ENCODE measurements around the gene EXOSC3.
"Not testable (repeated sequence)": the region's sequence is repeated elsewhere in the genome, so short reads cannot be mapped to it uniquely, and the experiment has no call there.

The EXOSC3 gene

GRCh38 chr9:37784616-37785483 is at the start of gene EXOSC3:
TSS of gene EXOSC3 (minus strand) at chr9:37785064. CDS start at chr9:37785044, 20 bp downstream.
- peak; percentile 85 for DNase-seq

GRCh38 chr9:37827483-37828165 is 42.8 kb upstream of the EXOSC3 start:
- no peak for DNase-seq

GRCh38 chr9:37825174-37825573 is 40.3 kb upstream of the EXOSC3 start:
- DNase-seq = not testable (repeated sequence)

GRCh38 chr9:37820142-37820541 is 35.3 kb upstream of the EXOSC3 start:
- no peak for DNase-seq

GRCh38 chr9:37818849-37819248 is 34.0 kb upstream of the EXOSC3 start:
- no peak for DNase-seq

- DNase-seq = no peak
Measured at GRCh38 chr9:37812773-37813379, 28.0 kb upstream of the EXOSC3 start.

GRCh38 chr9:37811906-37812476 is 27.1 kb upstream of the EXOSC3 start:
- no peak for DNase-seq

- not testable (repeated sequence) for DNase-seq
Measured at GRCh38 chr9:37809676-37810075, 24.8 kb upstream of the EXOSC3 start.

GRCh38 chr9:37806271-37806670 is 21.4 kb upstream of the EXOSC3 start:
- DNase-seq = no peak

GRCh38 chr9:37801959-37802711 is 17.3 kb upstream of the EXOSC3 start:
- no peak for DNase-seq

- no peak for DNase-seq
Measured at GRCh38 chr9:37801287-37801850, 16.5 kb upstream of the EXOSC3 start.

GRCh38 chr9:37800631-37801286 is 15.9 kb upstream of the EXOSC3 start, which contains the start of gene DCAF10:
TSS of gene DCAF10 (plus strand) at chr9:37800797. CDS start at chr9:37800867, 70 bp downstream.
- peak; percentile 84 for DNase-seq

- DNase-seq = no peak
Measured at GRCh38 chr9:37798677-37799076, 13.8 kb upstream of the EXOSC3 start.

GRCh38 chr9:37796232-37796631 is 11.4 kb upstream of the EXOSC3 start:
- no peak for DNase-seq

- no peak for DNase-seq
Measured at GRCh38 chr9:37792122-37792521, 7.3 kb upstream of the EXOSC3 start.

GRCh38 chr9:37790096-37790495 is 5.2 kb upstream of the EXOSC3 start:
- no peak for DNase-seq

GRCh38 chr9:37788332-37788731 is 3.5 kb upstream of the EXOSC3 start:
- DNase-seq = no peak

- no peak for DNase-seq
Measured at GRCh38 chr9:37787059-37787458, 2.2 kb upstream of the EXOSC3 start.

GRCh38 chr9:37784291-37784615 is 611 bp downstream of the EXOSC3 start:
- DNase-seq = no peak

GRCh38 chr9:37778534-37778933 is 6.3 kb downstream of the EXOSC3 start:
- DNase-seq = no peak

GRCh38 chr9:37776328-37776727 is 8.5 kb downstream of the EXOSC3 start:
- no peak for DNase-seq
